D341Med (cell line): ENCODE data around the gene NEK2.
"Not testable (repeated sequence)": the region's sequence is repeated elsewhere in the genome, so short reads cannot be mapped to it uniquely, and the experiment has no call there.

Source experiments
- DNase-seq: peaks from one replicate; pipeline ENCODE4 v3.0.0; 2012; ENCODE audit warnings: low spot score

The NEK2 gene

GRCh38 chr1:211632808-211633523 is 42.5 kb downstream of the NEK2 start:
- no peak for DNase-seq

- no peak for DNase-seq
These were observed 43.2 kb downstream of the NEK2 start for GRCh38 chr1:211632117-211632807.

- no peak for DNase-seq
These were observed 44.3 kb downstream of the NEK2 start for GRCh38 chr1:211631168-211631567.

- DNase-seq, result no peak
These were observed 45.0 kb downstream of the NEK2 start for GRCh38 chr1:211630236-211631081.

- no peak for DNase-seq
These were observed 47.0 kb downstream of the NEK2 start for GRCh38 chr1:211628417-211628816.

- DNase-seq, result no peak
These were observed 48.2 kb downstream of the NEK2 start for GRCh38 chr1:211627259-211627658.

- not testable (repeated sequence) for DNase-seq
These were observed 49.6 kb downstream of the NEK2 start for GRCh38 chr1:211625866-211626265.

- peak; percentile 62 for DNase-seq
These were observed 50.4 kb downstream of the NEK2 start for GRCh38 chr1:211625040-211625439.

- no peak for DNase-seq
These were observed 51.9 kb downstream of the NEK2 start for GRCh38 chr1:211623515-211623914.

- no peak for DNase-seq
These were observed 53.8 kb downstream of the NEK2 start for GRCh38 chr1:211621447-211622198.

- no peak for DNase-seq
These were observed 55.3 kb downstream of the NEK2 start for GRCh38 chr1:211620097-211620496.

GRCh38 chr1:211619033-211619996 is 56.1 kb downstream of the NEK2 start:
- no peak for DNase-seq

- no peak for DNase-seq
These were observed 58.5 kb downstream of the NEK2 start for GRCh38 chr1:211616965-211617297.

GRCh38 chr1:211616231-211616964 is 59.0 kb downstream of the NEK2 start:
- DNase-seq, result no peak

- no peak for DNase-seq
These were observed 60.8 kb downstream of the NEK2 start for GRCh38 chr1:211614615-211615014.

- no peak for DNase-seq
These were observed 61.5 kb downstream of the NEK2 start for GRCh38 chr1:211613951-211614350.

- DNase-seq, result no peak
These were observed 62.1 kb downstream of the NEK2 start for GRCh38 chr1:211613108-211613947.

- no peak for DNase-seq
These were observed 62.7 kb downstream of the NEK2 start for GRCh38 chr1:211612786-211613107.
